NOMO-1 treated with DMSO at 0.1 percent for 48 hours (cell line): ENCODE measurements around the gene SLC7A5.

Experiments used
- DNase-seq: peaks from one replicate; lab custom pipeline; 2025; ENCODE audit not compliant: unreplicated experiment; lab: John Stamatoyannopoulos, UW

The SLC7A5 gene

DNA sequence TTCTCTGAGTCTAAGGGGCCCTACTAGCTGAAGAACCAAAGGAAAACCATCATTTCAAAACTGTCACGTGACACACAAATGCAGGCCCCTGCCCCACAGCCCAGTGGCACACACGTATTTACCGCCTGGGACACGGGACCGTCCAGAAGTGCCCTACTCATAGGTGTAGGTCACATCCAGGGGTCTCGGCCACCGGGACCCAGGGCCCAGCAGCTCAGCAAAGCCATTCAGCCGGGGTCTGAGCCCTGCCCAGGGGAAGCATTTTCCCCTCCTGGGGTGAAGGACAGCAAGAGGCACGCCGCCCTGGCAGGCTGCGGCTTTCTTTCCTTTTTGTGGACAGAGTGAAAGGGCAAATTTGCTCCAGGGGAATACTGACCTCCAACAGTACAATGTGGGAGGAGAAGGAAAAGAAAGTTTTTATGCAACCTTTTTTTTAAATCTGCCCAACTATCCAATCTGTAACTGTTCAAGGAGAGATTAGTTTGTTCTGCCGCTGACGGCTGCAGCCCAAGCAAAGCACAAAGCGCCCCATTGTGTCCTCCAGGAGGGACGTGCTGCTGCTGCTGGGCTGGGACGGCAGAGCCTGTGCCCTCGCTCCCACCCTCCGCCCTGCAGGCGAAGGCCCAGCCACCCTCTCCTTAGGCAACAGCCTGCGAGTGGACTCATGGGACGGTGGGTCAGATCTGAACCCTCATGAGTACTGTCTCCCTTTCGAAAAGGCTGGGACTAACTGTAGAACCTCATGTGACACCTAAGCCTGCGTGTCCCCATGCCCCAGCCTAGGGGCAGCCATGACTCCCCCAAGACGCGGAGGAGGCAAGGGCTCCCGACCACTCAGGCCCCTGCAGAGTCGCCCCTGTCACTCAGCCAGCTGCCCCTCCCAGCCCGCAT lies 21.3 kb downstream of the SLC7A5 start:
- DNase-seq = no peak

GRCh38 chr16:87847467-87847784 lies 21.9 kb downstream of the SLC7A5 start:
- no peak for DNase-seq

- DNase-seq = no peak
These were observed 22.4 kb downstream of the SLC7A5 start for GRCh38 chr16:87846705-87847466.

GRCh38 chr16:87845807-87846619 lies 23.3 kb downstream of the SLC7A5 start:
- DNase-seq = no peak

DNA sequence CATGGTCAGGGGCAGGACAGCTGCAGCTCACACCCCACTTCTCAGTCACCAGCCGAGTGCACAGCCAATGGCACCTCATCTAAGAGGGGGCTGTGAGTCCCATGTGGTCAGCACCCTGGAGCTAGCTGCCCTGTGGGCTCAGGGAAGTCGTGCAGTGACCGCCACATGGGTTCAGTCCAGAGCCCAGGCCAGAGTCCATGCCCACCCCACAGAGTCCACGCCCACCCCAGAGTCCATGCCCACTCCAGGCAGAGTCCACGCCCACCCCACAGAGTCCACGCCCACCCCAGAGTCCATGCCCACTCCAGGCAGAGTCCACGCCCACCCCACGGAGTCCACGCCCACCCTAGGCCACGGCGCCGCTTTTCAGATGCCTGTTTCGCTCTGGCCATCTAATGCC lies 24.1 kb downstream of the SLC7A5 start:
- DNase-seq = no peak

- no peak for DNase-seq
These were observed 24.5 kb downstream of the SLC7A5 start for GRCh38 chr16:87844809-87845208.

DNA sequence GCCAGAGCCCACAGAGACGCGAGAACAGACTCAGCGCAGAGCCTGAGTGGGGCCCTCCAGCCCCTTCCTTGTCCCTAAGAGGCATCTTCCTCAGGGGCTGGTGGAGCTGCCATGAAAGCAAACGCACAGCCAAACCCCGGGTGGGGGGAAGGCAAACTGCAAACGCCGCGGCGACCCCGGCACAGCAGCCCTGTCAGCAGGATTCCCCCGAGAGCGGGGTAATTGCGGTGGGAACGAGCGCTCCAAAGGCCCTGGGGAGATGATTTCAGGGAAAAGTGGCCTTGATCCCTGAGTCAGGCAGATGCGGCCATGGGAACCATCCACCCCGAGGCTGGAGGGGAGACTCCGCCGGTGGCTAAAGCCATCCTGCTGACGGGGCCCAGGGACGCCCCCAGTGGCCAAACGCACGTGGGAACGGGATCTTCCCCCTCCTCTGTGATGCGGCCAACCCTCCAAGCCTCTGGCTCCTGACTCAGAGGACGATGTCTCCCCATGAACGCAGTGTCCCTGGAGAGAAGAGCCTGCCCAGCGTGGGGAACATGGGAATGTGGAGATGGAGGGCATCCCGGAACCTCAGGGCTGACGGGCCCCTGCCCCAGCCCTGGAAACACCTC lies 25.1 kb downstream of the SLC7A5 start:
- DNase-seq = no peak

DNA sequence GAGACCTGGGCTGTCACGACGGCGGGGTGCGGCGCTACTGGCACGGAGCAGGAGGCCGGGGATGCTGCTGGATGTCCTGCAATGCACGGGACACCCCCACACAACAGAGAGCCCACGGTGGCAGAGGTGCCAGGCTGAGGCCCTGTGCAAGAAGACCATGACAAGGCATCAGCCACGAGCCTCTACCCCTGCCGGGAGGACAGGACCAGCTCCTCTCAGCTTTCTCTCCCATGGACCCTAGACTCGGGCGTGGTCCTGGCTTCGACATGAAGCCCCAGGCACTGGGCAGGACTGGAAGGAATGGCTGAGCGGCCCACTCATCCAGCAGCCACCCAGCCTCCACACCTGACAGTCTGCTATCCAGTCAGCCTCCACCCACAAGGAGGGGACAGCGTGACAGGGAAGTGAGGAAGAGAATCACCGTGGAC lies 25.6 kb downstream of the SLC7A5 start:
- DNase-seq = no peak

DNA sequence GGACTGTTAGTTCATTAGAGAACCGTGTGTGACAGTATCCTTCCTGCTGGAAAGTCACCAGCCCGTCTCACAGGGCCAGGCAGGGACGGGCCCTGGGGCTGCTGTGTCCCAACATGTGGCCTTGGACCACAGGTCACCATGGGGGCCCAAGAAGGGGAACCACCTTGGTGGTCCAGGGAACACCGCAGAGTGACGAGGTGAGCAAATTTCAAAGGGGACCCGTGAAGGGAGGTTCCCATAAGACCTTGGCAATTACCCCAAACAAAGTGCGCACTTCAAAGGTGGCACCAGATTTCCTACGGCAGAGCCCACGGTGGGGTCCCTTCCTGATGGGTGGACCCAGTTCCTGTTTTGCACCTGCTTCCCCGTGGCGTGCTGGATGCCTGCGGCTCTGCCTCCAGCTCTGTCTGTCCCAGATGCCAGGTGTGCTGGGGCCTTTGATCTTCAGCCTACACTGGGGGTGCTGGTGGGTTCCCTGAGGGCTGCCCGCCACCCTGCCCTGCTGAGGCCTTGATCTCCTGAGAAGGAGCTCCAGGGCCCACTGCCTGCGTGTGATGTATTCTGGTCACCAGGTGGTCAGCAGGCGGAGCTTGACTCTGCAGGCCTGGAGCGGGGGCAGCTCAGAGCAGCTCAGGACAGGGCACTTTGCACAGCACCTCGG lies 27.0 kb downstream of the SLC7A5 start:
- no peak for DNase-seq

DNA sequence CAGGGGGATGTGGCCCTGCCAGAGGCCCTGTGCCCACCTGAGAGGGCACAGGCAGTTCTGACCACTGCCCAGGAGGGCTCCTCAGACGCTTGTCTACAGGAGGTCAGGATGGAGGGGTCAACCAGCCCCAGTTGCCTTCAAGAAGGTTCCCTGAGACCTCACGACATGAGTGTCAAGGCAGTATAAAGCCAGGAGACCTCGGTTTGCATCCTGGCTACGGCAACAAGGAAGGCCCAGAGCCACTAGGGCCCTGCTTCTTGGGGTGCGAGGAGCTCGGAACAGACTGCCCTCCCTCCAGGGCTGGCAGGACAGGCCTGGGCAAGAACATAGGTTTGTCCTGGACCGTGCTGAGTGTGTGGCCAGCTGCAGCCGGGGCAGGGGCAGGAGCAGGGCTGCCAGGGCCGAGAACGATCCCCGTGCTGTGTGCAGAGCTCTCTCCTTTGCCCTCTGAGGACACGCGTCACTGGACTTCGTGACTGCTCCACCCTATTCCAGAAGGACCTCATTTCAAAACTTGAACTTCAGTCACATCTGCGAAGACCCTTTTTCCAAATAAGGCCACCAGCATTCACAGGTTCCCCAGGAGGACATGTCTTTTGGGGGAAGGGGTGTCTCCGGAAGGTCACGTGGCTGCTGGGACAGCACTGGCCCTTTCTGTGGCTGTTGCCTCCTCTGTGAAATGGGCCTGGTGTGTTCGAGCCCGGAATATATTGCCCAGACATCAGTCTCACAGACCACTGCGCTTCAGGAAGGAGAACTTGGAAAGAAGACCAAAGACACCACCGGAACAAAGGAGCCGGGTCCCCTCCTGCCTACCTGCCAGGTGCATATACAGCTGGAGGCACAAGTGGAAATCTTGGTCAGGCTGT lies 27.7 kb downstream of the SLC7A5 start:
- no peak for DNase-seq

GRCh38 chr16:87840271-87840978 lies 28.9 kb downstream of the SLC7A5 start:
- no peak for DNase-seq

- no peak for DNase-seq
These were observed 29.6 kb downstream of the SLC7A5 start for GRCh38 chr16:87839542-87840270.

DNA sequence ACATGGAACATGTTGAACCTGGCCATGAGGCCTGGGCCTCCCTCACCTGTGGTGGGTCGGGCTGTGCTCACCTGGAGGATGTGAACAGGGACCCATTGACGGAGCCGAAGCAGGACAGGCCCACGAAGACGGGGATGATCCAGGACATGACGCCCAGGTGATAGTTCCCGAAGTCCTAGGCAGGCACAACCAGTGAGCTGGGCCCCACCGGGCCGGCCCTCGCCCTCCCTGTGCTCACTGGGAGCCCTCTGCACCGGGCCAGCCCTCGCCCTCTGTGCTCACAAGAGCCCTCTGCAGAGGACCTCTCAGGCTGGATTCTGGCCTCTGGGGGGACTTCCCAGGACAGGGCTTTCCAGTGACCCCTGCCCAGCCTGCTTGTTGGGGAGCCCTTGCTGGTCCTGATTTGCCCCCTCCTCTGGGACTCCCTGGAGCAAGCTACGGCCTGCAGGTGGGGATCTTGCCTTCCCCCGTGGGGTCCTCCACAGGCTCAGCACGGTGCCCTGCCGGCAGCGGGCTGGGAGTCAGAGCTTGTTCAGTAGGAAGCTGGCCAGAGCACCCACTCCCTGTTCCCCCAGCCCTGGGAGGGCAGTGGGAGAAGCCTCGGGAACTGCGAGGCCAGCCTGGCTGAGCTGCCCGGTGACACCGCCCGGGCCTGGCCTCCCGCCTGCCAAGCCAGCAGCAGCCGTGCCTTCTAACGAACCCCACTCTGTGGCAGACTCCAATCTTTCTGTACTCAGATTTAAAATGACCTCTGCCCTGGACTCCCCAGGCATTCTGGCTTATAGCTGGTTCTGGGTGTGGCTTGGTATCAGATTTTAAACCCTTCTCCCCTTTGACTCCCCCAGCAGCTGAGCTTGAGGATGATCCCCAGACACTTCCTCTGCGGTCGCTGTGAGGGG lies 30.4 kb downstream of the SLC7A5 start:
- DNase-seq = no peak

DNA sequence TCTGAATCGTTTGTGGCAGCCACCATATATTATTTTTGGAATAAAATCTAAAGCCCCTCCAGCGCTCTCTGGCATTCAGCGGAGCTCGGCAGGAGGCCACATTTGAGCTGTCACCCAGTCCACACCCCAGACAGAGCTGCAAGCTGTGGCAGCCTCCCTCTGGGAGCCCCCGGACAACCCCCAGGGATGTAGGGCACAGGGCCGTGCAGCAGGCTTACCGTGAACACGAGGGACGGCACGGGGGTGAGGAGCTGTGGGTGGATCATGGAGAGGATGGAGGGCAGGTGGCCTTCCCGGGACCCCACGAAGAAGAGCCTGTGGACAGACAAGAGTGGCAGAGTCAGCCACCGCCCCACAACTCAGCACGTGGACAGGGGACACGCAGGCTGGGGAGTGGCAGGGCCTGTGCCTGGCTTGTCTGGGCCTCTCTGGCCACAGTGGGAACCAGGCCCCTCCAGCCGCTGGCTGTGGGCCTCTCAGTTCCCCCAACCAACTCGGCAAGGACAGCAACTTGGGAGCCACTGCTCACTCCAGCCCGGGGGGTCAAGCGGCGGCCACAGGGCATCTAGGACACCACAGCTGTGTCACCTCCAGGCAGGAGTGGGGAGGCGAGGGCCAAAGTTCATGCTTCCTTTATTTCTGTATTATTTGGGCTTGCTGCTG lies 31.5 kb downstream of the SLC7A5 start:
- DNase-seq = no peak

GRCh38 chr16:87836844-87837581 lies 32.3 kb downstream of the SLC7A5 start:
- DNase-seq = no peak

DNA sequence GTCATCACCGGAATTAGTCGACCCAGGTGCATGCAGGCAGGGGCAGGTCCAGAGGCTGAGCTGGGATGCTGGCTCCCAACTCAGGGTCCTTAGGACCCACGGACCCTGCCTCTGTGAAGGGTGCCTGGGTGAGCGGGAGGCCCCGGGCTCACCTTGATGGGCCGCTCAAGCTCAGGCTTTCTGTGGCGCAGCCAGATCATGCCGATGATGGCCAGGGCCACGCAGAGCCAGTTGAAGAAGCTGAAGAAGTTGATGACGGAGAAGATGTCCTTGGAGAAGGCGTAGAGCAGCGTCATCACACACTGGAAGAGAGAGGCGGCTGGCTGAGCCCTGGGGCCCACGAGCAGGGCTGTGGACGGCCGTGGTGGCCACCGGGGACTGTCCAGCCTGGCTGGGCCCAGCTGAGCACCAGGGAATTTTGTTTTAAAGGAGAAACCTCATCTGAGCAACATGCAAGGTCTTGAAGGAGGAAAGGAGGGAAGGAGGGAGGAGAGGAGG lies 32.9 kb downstream of the SLC7A5 start:
- no peak for DNase-seq
